Mesendoderm (in vitro differentiated cells): Measurements from ENCODE around the gene CACNA1S.

Experiments used
- DNase-seq: peaks from one replicate; pipeline ENCODE4 v3.0.0; 2013
- H2AK5ac ChIP-seq: 2 replicates; pipeline ENCODE4 v1.6.1; 2013; ENCODE audit warnings: low read length, inconsistent platforms
- H2BK120ac ChIP-seq: 2 replicates; pipeline ENCODE4 v1.6.1; 2013; ENCODE audit warnings: low read depth, mild to moderate bottlenecking, low read length, moderate library complexity, mixed read lengths
- H2BK15ac ChIP-seq: replicated peaks from 2 replicates; pipeline ENCODE4 v1.6.1; 2013; ENCODE audit warnings: low read depth, mild to moderate bottlenecking, moderate library complexity
- H2BK5ac ChIP-seq: 2 replicates; pipeline ENCODE4 v1.6.1; 2013; ENCODE audit warnings: low read length, inconsistent platforms
- H3K18ac ChIP-seq: 2 replicates; pipeline ENCODE4 v1.6.1; 2013; ENCODE audit warnings: mild to moderate bottlenecking, low read length, mixed read lengths
- H3K23ac ChIP-seq: one replicate; pipeline ENCODE4 v1.6.1; 2013; ENCODE audit warnings: low read length
- H3K27ac ChIP-seq: 2 replicates; pipeline ENCODE4 v1.5.1; 2013; ENCODE audit warnings: low read depth, mild to moderate bottlenecking, inconsistent platforms, low read length, moderate library complexity
- H3K27me3 ChIP-seq: 2 replicates; pipeline ENCODE4 v1.6.1; 2013; ENCODE audit warnings: low read length, control low read depth, mild to moderate bottlenecking, inconsistent platforms; ENCODE audit not compliant: insufficient read depth, poor library complexity
- H3K36me3 ChIP-seq: 2 replicates; pipeline ENCODE4 v1.6.1; 2013; ENCODE audit warnings: low read length, inconsistent platforms; ENCODE audit not compliant: control insufficient read depth, insufficient read depth
- H3K4ac ChIP-seq: one replicate; pipeline ENCODE4 v1.6.1; 2013; ENCODE audit warnings: low read depth, mild to moderate bottlenecking, low read length, moderate library complexity
- H3K4me1 ChIP-seq: 2 replicates; pipeline ENCODE4 v1.6.1; 2013; ENCODE audit warnings: low read depth, low read length, inconsistent platforms; ENCODE audit not compliant: control insufficient read depth
- H3K4me2 ChIP-seq: 2 replicates; pipeline ENCODE4 v1.6.1; 2013; ENCODE audit warnings: low read length
- H3K4me3 ChIP-seq: 2 replicates; pipeline ENCODE4 v1.5.1; 2013; ENCODE audit warnings: mild to moderate bottlenecking, low read length
- H3K56ac ChIP-seq: one replicate; pipeline ENCODE4 v1.6.1; 2013; ENCODE audit warnings: low read length
- H3K79me1 ChIP-seq: 2 replicates; pipeline ENCODE4 v1.6.1; 2013; ENCODE audit warnings: low read length, inconsistent platforms
- H3K79me2 ChIP-seq: 2 replicates; pipeline ENCODE4 v1.6.1; 2013; ENCODE audit warnings: mild to moderate bottlenecking, low read length; ENCODE audit not compliant: control insufficient read depth, insufficient read depth
- H3K9ac ChIP-seq: 2 replicates; pipeline ENCODE4 v1.6.1; 2013; ENCODE audit warnings: low read length, inconsistent platforms
- H4K5ac ChIP-seq: one replicate; pipeline ENCODE4 v1.6.1; 2013; ENCODE audit warnings: low read length
- H4K8ac ChIP-seq: one replicate; pipeline ENCODE4 v1.6.1; 2013; ENCODE audit warnings: low read depth, mild to moderate bottlenecking, control low read depth, low read length, moderate library complexity
- WGBS: extraction: QIAGEN DNeasy Blood & Tissue Kit; methylation state at CpG from one replicate; pipeline ENCODE4 v1.1.7; 2013; ENCODE audit warnings: low lambda C conversion rate, missing lambda C conversion rate; ENCODE audit not compliant: insufficient coverage; ENCODE audit errors: extremely low coverage; 5-methylcytosine and 5-hydroxymethylcytosine counted together

The CACNA1S gene

DNA sequence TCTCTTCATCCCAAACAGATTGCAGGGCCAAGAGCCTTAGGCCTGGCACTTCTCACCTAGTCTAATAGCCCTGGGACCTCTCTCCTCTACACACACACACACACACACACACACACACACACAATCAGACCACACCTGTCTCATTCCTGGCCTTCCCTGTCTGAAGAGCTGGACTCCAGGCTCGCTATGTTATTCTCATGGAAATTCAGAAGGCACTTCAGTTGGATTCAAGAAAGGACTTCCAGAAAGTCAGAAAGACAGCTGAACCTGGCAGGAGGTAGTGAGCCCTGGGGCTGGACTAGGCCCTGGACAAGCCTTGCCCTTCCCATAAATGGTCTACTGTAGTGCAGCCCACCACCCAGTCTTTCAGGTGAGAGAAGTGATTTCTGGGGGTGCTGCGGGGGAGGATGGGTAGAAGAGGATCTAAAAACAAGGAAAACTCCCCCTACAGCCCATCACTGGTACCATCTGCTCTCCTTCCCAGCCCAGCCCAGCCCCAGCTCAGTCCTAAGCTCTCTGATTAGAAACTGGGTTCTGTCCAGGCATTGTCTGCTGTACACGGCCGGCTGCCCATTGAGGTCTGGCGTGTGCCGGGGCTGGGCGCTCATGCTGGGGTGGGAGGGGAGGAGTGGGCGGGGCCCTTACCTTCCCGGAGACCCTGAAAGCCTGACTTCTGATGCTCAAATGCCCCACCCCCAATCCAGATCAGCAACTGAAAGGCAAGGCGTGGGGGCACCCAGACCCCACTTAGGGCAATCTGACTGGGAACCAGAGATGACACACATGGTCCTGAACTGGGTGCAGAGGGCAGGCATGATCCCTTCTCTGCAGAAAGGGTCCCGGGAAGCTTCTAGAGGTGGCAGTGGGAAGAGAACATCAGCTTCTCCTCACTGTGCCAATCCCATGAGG, 91.3 kb downstream of the CACNA1S start:
- Histone ChIP-seq H2BK15ac (no peak overlapping the region), H3K27me3 (no peaks in the 10 kb centered on the region), H3K23ac (no peak overlapping the region), H2BK120ac (no peak overlapping the region), H3K18ac (peak overlapping the region; percentile 1), H3K27ac (peak overlapping the region; percentile 42), H4K5ac (peak overlapping the region; percentile 65), H3K79me1 (peaks cover 2% of the 10 kb centered on the region), H3K4me2 (no peak overlapping the region), H3K36me3 (no peaks in the 10 kb centered on the region), H3K9ac (peak overlapping the region; percentile 40), H2BK5ac (peak overlapping the region; percentile 58), H3K4me3 (no peak overlapping the region), H2AK5ac (peak overlapping the region; percentile 14), H4K8ac (no peak overlapping the region), H3K56ac (peak overlapping the region; percentile 70), H3K79me2 (no peaks in the 10 kb centered on the region), H3K4me1 (peaks cover 35% of the 10 kb centered on the region), H3K4ac (no peak overlapping the region)
- DNase-seq, result peak; percentile 73
- WGBS, result no CpG with 5 or more reads among the region's 11 CpGs

DNA sequence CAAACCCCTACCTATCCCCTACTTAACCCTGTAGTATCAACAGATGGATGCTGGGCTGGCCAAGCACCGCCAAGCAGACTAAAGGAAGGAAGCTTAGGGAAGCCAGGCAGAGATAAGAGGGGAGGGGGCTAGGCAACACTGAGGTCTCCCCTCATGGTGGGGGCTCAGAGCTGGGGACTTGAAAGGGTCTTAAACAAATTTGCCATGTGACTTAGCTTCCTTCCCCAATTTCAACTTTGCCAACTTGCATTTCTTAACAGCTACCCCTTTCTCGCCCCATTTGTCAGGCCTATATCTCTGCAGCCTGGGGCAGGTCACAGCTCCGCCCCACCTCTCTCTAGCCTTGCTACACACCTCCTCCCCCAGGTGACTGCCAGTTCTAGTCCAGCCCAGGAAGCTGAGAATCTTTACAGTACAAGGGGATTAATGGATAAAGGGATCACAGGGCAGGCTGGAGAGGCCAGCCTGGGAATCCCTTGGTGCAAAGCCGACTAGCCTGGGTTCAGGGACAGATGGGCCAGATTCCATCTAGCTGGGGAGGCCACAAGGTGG, 92.1 kb downstream of the CACNA1S start:
- H2BK15ac ChIP-seq, result no peak overlapping the region
- no peak overlapping the region for H3K4ac ChIP-seq
- peaks cover 2% of the 10 kb centered on the region for H3K79me1 ChIP-seq
- H3K79me2 ChIP-seq, result no peaks in the 10 kb centered on the region
- H4K8ac ChIP-seq, result no peak overlapping the region
- peak overlapping the region; percentile 1 for H3K18ac ChIP-seq
- peaks cover 38% of the 10 kb centered on the region for H3K4me1 ChIP-seq
- H3K56ac ChIP-seq, result peak overlapping the region; percentile 70
- no peak overlapping the region for H3K23ac ChIP-seq
- H2AK5ac ChIP-seq, result no peak overlapping the region
- no peaks in the 10 kb centered on the region for H3K27me3 ChIP-seq
- no peaks in the 10 kb centered on the region for H3K36me3 ChIP-seq
- H2BK120ac ChIP-seq, result no peak overlapping the region
- H3K27ac ChIP-seq, result peak overlapping the region; percentile 42
- H2BK5ac ChIP-seq, result peak overlapping the region; percentile 58
- no CpG with 5 or more reads among the region's 4 CpGs for WGBS
- peak; percentile 91 for DNase-seq
- H3K4me3 ChIP-seq, result no peak overlapping the region
- H4K5ac ChIP-seq, result no peak overlapping the region
- peak overlapping the region; percentile 40 for H3K9ac ChIP-seq
- H3K4me2 ChIP-seq, result no peak overlapping the region

DNA sequence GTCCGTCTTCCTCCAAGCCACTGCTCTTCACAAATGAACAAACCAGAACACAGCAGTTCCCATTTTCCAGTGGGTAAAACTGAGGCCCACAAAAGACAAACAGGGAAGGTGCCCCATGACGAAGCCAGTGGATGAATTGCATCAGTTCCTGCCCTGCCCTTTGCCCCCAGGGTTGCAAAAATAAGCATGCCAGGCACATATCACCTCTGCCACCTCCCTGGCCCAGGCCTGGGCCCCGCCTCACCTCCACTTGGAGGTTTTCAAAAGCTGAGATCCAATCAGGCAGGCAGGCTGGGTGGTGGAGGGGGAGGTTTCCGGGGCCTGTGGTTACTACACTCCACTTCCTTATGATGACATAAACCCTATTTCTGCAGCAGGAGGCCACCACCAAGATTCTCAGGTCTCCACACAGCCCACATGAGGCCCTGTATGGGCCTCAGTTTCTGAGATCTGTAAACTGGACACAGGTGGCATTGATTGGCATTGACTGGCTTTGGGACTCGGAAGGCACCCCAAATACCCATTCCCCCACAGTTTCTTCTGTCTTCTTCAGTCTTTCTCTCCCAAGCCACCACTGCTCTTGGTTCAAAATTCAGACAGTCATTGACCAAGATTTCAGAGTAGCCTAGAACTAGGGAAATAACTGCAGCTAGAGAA, 92.8 kb downstream of the CACNA1S start:
- peaks cover 40% of the 10 kb centered on the region for H3K4me1 ChIP-seq
- WGBS, result no CpG with 5 or more reads among the region's 5 CpGs
- no peak overlapping the region for H2BK15ac ChIP-seq
- H3K9ac ChIP-seq, result no peak overlapping the region
- H3K79me1 ChIP-seq, result peaks cover 2% of the 10 kb centered on the region
- no peak overlapping the region for H2BK5ac ChIP-seq
- no peak overlapping the region for H3K4ac ChIP-seq
- no peak overlapping the region for H3K27ac ChIP-seq
- H3K23ac ChIP-seq, result no peak overlapping the region
- H3K56ac ChIP-seq, result no peak overlapping the region
- no peak overlapping the region for H4K5ac ChIP-seq
- no peaks in the 10 kb centered on the region for H3K36me3 ChIP-seq
- peak overlapping the region; percentile 16 for H4K8ac ChIP-seq
- no peak overlapping the region for H2AK5ac ChIP-seq
- DNase-seq, result peak; percentile 55
- H3K79me2 ChIP-seq, result no peaks in the 10 kb centered on the region
- no peak overlapping the region for H3K4me2 ChIP-seq
- no peak overlapping the region for H3K4me3 ChIP-seq
- H2BK120ac ChIP-seq, result no peak overlapping the region
- no peaks in the 10 kb centered on the region for H3K27me3 ChIP-seq
- H3K18ac ChIP-seq, result no peak overlapping the region

DNA sequence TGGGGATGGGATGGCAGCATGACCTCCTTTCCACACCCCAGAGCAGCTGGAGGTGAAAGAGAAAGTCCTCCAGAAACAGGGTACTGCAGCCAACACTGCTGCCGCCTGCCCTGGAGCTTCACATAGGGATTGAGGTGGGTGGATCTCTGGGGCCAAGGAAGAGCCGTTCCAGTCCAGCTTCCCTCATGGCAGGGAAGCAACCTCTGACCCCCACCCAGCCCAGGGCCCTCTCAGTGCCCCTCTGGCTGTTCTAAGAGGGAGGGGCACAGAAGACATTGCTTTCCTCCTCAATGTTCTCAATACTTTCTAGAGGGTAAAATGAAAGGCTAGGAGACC, 94.4 kb downstream of the CACNA1S start:
- Histone ChIP-seq H3K4me3 (no peak overlapping the region), H3K4me2 (no peak overlapping the region), H3K79me2 (no peaks in the 10 kb centered on the region), H3K9ac (no peak overlapping the region), H3K4me1 (peaks cover 39% of the 10 kb centered on the region), H2BK120ac (no peak overlapping the region), H3K23ac (no peak overlapping the region), H3K4ac (no peak overlapping the region), H3K56ac (no peak overlapping the region), H2BK5ac (no peak overlapping the region), H2AK5ac (peak overlapping the region; percentile 45), H3K27me3 (no peaks in the 10 kb centered on the region), H3K79me1 (peaks cover 2% of the 10 kb centered on the region), H4K5ac (no peak overlapping the region), H2BK15ac (no peak overlapping the region), H3K36me3 (no peaks in the 10 kb centered on the region), H4K8ac (no peak overlapping the region), H3K27ac (no peak overlapping the region), H3K18ac (no peak overlapping the region)
- no peak for DNase-seq
- no CpG with 5 or more reads among the region's 2 CpGs for WGBS

DNA sequence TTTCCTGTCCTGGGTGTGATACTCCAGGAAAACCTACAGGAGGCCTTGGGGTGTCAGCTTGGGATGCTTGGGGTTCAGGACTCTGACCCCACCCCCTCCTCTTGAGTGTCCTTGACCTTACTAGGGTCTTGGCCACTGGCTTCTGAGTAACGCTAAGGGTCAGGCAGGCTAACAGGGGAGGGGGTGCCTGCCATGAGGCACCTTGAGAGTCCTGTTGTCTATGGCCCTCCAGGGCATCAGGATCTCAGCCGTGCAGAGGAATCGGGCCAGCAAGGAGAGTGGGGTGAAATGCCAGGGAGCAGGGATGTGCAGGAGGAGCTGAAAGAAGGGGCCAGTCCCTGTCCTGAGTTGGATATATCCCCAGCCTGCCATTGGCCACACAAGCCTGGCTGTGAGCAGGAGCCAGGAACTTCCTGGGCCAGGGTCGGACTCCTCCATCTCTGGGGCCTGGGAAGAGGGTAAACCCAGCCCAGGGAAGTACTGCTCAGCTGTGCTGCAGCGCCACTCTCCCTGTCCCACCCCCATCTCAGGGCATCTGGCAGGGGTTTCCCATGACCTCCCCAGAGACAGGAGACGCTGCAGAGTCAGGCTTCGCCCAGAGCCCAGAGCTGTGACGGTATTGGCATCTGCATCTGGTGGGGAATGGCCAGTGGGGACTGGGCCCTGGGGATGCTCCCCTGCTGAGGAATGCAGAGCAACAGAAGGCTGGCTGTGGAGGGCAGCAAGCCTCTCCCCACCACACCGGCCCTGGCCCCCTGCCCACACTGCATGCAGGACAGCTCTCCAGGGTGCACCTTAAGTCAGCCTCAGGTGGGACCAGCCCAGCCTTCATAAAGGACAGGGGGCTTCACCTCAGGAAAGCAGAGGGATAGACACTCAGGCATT, 95.0 kb downstream of the CACNA1S start:
- Histone ChIP-seq H3K4ac (no peak overlapping the region), H3K18ac (no peak overlapping the region), H2BK15ac (no peak overlapping the region), H3K27ac (no peak overlapping the region), H3K23ac (no peak overlapping the region), H3K27me3 (no peaks in the 10 kb centered on the region), H3K79me2 (no peaks in the 10 kb centered on the region), H2BK120ac (no peak overlapping the region), H3K56ac (no peak overlapping the region), H3K4me3 (no peak overlapping the region), H2BK5ac (no peak overlapping the region), H3K36me3 (no peaks in the 10 kb centered on the region), H3K9ac (no peak overlapping the region), H4K5ac (no peak overlapping the region), H3K4me1 (peaks cover 39% of the 10 kb centered on the region), H3K79me1 (peaks cover 2% of the 10 kb centered on the region), H3K4me2 (no peak overlapping the region), H2AK5ac (peak overlapping the region; percentile 45), H4K8ac (no peak overlapping the region)
- WGBS, result no CpG with 5 or more reads among the region's 9 CpGs
- DNase-seq, result peak; percentile 26
